ENCODE results near the gene SNRPA1.

DNA sequence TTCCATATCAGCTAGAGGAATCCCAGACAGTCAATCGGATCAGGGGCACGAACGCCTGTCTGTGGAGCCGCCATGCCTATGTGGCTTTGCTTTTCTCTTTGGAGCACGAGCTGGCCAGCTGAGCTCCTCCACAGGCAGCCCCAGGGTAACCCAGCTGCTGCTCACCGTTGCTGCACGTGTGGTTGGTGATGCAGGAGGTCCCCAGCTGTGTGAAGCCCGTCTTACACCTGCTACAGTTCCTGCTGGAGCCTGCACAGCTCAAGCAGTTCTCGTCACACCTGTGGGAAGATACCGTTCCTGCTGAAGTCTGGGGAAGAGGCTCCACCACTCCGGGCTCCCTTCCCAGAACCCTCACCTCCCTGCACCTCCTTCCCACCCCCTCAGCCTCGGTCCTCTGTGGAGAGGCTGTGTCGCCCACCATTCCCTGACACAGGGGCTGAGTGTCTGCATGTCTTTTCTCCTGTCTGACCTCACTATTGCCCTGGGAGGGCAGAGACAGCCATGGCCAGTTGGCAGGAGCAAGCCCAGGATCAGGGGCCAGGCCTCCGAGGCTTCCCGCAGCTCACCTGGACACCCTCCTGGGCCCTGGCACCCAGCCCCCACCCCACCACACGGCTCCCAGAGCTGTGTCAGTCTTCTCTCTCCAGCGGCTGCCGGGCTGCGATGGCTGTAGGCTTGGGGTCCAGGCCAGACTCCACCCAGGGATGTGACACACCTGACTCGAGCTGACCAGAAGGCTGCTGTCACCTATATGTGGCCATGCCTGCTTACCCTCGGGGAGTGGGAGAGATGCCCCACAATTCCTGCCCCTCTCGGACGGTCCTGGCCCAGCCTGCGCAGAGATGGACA is 12.2 kb upstream of the SNRPA1 start:
- TF ChIP-seq, protein P1, sequence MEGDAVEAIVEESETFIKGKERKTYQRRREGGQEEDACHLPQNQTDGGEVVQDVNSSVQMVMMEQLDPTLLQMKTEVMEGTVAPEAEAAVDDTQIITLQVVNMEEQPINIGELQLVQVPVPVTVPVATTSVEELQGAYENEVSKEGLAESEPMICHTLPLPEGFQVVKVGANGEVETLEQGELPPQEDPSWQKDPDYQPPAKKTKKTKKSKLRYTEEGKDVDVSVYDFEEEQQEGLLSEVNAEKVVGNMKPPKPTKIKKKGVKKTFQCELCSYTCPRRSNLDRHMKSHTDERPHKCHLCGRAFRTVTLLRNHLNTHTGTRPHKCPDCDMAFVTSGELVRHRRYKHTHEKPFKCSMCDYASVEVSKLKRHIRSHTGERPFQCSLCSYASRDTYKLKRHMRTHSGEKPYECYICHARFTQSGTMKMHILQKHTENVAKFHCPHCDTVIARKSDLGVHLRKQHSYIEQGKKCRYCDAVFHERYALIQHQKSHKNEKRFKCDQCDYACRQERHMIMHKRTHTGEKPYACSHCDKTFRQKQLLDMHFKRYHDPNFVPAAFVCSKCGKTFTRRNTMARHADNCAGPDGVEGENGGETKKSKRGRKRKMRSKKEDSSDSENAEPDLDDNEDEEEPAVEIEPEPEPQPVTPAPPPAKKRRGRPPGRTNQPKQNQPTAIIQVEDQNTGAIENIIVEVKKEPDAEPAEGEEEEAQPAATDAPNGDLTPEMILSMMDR (IDR thresholded peaks at IDR 0.05) = no peak
- TF ChIP-seq POLR2A (IDR thresholded peaks at IDR 0.05) = no peak
